HuH-7 (cell line): Measurements from ENCODE around the gene SOCS7.
"Not testable (repeated sequence)": the region's sequence is repeated elsewhere in the genome, so short reads cannot be mapped to it uniquely, and the experiment has no call there.

ENCODE experiments used
- DNase-seq: peaks from one replicate; pipeline ENCODE4 v3.0.0; 2011; ENCODE audit warnings: low spot score

SOCS7 gene

GRCh38 chr17:38421171-38421841 is 69.7 kb downstream of the SOCS7 start:
- DNase-seq: no peak

- DNase-seq: no peak
Measured at GRCh38 chr17:38421871-38422827, 70.5 kb downstream of the SOCS7 start.

- no peak for DNase-seq
Measured at GRCh38 chr17:38424297-38424972, 72.8 kb downstream of the SOCS7 start.

- no peak for DNase-seq
Measured at GRCh38 chr17:38425031-38425430, 73.4 kb downstream of the SOCS7 start.

GRCh38 chr17:38425744-38426143 is 74.1 kb downstream of the SOCS7 start:
- no peak for DNase-seq

GRCh38 chr17:38426441-38426840 is 74.8 kb downstream of the SOCS7 start:
- DNase-seq: no peak

GRCh38 chr17:38427160-38427949 is 75.7 kb downstream of the SOCS7 start:
- no peak for DNase-seq

- no peak for DNase-seq
Measured at GRCh38 chr17:38428112-38428642, 76.5 kb downstream of the SOCS7 start, which contains the start of gene ARHGAP23. ARHGAP23 (plus strand) TSS chr17:38428464; CDS start chr17:38428486, 22 bp downstream.

GRCh38 chr17:38428643-38429371 is 77.2 kb downstream of the SOCS7 start:
- no peak for DNase-seq

GRCh38 chr17:38429476-38430100 is 77.9 kb downstream of the SOCS7 start:
- no peak for DNase-seq

GRCh38 chr17:38430316-38430715 is 78.7 kb downstream of the SOCS7 start:
- no peak for DNase-seq

- DNase-seq: no peak
Measured at GRCh38 chr17:38430822-38431221, 79.2 kb downstream of the SOCS7 start.

GRCh38 chr17:38431346-38432145 is 79.9 kb downstream of the SOCS7 start:
- no peak for DNase-seq

GRCh38 chr17:38434178-38434665 is 82.6 kb downstream of the SOCS7 start:
- DNase-seq: no peak

- DNase-seq: no peak
Measured at GRCh38 chr17:38435795-38436194, 84.2 kb downstream of the SOCS7 start.

- DNase-seq: no peak
Measured at GRCh38 chr17:38436386-38436785, 84.7 kb downstream of the SOCS7 start.

- DNase-seq: not testable (repeated sequence)
Measured at GRCh38 chr17:38437313-38437712, 85.7 kb downstream of the SOCS7 start.

- no peak for DNase-seq
Measured at GRCh38 chr17:38439436-38439835, 87.8 kb downstream of the SOCS7 start.
